Stomach smooth muscle (tissue), 2 donors: Measurements from ENCODE around the gene FBXL7.

Source experiments
- H3K27ac ChIP-seq: one replicate; pipeline ENCODE4 v1.7.0; 2013; ENCODE audit warnings: mild to moderate bottlenecking, low read length, inconsistent platforms
- H3K27me3 ChIP-seq, 2 donors: one replicate each; pipeline ENCODE4 v1.7.0; 2013; ENCODE audit warnings: low read length in 2 of 2; ENCODE audit not compliant: insufficient read depth in 2 of 2, control insufficient read depth in 1 of 2
- H3K36me3 ChIP-seq, 2 donors: one replicate each; pipeline ENCODE4 v1.7.0; 2013; ENCODE audit warnings: low read length in 2 of 2; ENCODE audit not compliant: control insufficient read depth in 2 of 2, insufficient read depth in 2 of 2
- H3K4me1 ChIP-seq: one replicate; pipeline ENCODE4 v1.7.0; 2013; ENCODE audit warnings: low read length; ENCODE audit not compliant: control insufficient read depth, insufficient read depth
- H3K4me3 ChIP-seq, 2 donors: one replicate each; pipeline ENCODE4 v1.7.0; 2013; ENCODE audit warnings: low read length in 2 of 2
- H3K9ac ChIP-seq, 2 donors: one replicate each; pipeline ENCODE4 v1.7.0; 2013; ENCODE audit warnings: low read length in 2 of 2, mild to moderate bottlenecking in 1 of 2
- H3K9me3 ChIP-seq, 2 donors: one replicate each; pipeline ENCODE4 v1.7.0; 2013; ENCODE audit warnings: low read length in 2 of 2; ENCODE audit not compliant: control insufficient read depth in 2 of 2
- donor health status: healthy.
- donor health status: Pancreatic carcinoma.

The FBXL7 gene

GRCh38 chr5:15687401-15687800 lies 187.4 kb downstream of the FBXL7 start:
- Histone ChIP-seq H3K4me1 (no peaks in the 10 kb centered on the region), H3K9ac (no peak overlapping the region), H3K9me3 (no peaks in the 10 kb centered on the region), H3K4me3 (no peak overlapping the region), H3K27me3 (no peaks in the 10 kb centered on the region), H3K27ac (no peak overlapping the region), H3K36me3 (no peaks in the 10 kb centered on the region)

DNA sequence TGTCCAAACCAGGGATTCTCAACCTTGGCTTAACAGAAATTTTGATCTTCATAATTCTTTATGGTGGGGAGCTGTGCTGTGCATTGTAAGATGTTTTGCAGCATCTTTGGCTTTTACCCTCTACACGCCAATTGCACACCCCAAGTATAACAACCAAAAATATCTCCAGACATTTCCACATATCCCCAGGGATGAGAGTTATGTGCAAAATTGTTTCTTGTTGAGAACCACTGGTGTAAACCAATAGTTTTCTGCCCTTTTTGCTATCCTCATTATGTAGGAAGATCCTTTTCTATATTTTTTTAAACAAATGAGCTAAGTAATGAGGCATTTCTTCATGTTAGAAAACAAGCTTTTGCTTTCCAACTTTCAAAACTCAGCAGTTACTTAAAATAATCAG lies 189.9 kb downstream of the FBXL7 start:
- Histone ChIP-seq H3K27me3 (no peaks in the 10 kb centered on the region), H3K9me3 (no peaks in the 10 kb centered on the region), H3K36me3 (no peaks in the 10 kb centered on the region), H3K9ac (no peak overlapping the region), H3K4me3 (no peak overlapping the region), H3K4me1 (peaks cover 4% of the 10 kb centered on the region), H3K27ac (no peak overlapping the region)

GRCh38 chr5:15690611-15691010 lies 190.6 kb downstream of the FBXL7 start:
- Histone ChIP-seq H3K36me3 (no peaks in the 10 kb centered on the region), H3K9me3 (no peaks in the 10 kb centered on the region), H3K4me3 (no peak overlapping the region), H3K27me3 (no peaks in the 10 kb centered on the region), H3K27ac (no peak overlapping the region), H3K4me1 (peaks cover 8% of the 10 kb centered on the region), H3K9ac (no peak overlapping the region)

DNA sequence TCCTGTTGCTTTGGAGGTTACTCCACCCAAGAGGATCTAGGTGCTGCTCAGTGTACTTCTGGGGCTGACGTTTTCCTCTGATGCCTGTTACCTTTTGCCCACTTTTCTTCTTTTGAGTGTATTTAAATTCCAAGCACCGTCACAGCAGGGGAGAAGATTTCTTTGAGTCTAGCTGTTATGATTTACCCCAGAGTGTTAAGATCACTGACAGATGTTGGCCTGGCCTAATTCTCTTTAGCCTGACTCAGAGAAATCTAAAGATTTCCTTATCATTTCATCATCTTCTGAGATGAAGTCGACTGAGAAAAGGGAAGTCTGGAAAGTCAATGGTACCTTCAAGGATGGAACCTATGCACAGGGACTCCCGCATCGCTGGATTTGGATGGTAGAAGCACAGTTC lies 191.5 kb downstream of the FBXL7 start:
- H3K9me3 ChIP-seq: no peaks in the 10 kb centered on the region
- no peak overlapping the region for H3K27ac ChIP-seq
- no peak overlapping the region for H3K4me3 ChIP-seq
- H3K36me3 ChIP-seq: no peaks in the 10 kb centered on the region
- H3K27me3 ChIP-seq: no peaks in the 10 kb centered on the region
- H3K9ac ChIP-seq: no peak overlapping the region
- peaks cover 8% of the 10 kb centered on the region for H3K4me1 ChIP-seq

DNA sequence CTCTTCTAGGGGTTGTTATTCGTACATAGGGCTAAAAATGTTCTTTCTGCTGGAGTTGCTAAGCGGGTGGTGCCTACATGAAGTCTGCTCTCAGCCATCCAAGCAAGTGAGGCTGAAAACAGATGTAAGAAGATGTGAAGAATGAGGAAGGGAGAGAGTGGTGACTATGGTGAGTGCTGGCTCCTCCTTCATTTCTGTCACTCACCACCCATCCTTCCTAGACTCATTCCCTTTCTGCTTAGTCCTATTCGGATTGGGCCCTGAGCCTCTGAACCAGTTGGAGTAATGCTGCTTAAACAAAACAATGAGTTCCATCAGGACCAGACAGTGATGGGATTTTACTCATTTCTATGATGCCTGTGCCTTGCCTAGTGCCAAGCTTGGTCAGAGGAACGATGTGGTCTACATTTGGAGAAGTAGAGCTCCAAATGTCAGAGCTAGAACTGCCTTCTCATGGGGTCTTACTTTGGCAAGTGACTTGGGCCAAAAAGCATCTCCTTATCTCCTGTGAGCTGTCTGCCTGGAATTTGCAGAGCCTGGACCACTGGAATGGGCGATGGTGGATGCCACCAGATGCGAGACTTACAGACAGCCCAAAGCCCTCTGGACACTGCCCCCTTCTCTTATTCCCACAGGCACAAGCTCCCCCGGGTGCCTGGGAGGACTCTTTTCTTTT lies 192.9 kb downstream of the FBXL7 start:
- Histone ChIP-seq H3K9ac (no peak overlapping the region), H3K27me3 (no peaks in the 10 kb centered on the region)

DNA sequence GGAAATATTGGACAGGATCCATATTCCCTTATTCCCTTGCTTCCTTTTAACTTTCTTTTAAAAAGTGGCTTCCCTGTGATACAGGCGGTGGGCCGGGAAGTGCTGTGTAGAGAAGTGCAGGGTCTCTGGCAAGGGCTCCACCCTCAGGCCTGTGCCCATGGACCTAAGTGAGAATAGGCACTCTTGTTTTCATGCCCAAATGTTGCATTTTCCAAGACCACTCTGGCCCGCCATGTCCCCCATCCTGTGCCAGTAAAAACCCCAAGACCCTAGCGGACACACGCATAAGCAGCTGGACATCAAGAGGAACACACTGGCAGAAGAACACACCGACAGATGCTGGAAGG lies 193.4 kb downstream of the FBXL7 start:
- no peaks in the 10 kb centered on the region for H3K27me3 ChIP-seq
- H3K4me1 ChIP-seq: peaks cover 8% of the 10 kb centered on the region
- no peaks in the 10 kb centered on the region for H3K9me3 ChIP-seq
- H3K4me3 ChIP-seq: no peak overlapping the region
- no peak overlapping the region for H3K27ac ChIP-seq
- no peak overlapping the region for H3K9ac ChIP-seq
- H3K36me3 ChIP-seq: no peaks in the 10 kb centered on the region

More for the DNA sequence above, 192.9 kb downstream of the FBXL7 start:
- Histone ChIP-seq H3K36me3 (no peaks in the 10 kb centered on the region), H3K9me3 (no peaks in the 10 kb centered on the region), H3K4me3 (no peak overlapping the region), H3K27ac (no peak overlapping the region), H3K4me1 (peaks cover 8% of the 10 kb centered on the region)

DNA sequence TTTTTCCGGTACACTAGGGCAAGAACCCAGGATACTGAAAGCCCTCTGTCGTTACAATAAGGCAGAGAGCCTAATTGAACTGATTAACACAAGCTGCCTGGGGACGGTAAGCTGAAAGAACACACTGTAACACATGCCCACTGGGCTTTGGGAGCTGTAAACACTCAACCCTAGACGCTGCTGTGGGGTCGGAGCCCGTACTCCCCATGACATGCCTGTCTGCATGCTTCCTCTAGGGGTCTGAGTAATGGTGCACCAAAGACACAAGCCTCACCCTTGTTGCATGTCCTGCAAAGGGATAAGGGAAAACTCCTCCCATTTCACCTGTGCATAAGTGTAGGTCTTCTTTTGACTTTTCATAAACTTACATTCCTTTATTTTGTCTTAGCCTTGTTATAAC lies 194.0 kb downstream of the FBXL7 start:
- H3K36me3 ChIP-seq: no peaks in the 10 kb centered on the region
- no peak overlapping the region for H3K27ac ChIP-seq
- H3K27me3 ChIP-seq: no peaks in the 10 kb centered on the region
- H3K4me3 ChIP-seq: no peak overlapping the region
- H3K9ac ChIP-seq: no peak overlapping the region
- peaks cover 8% of the 10 kb centered on the region for H3K4me1 ChIP-seq
- no peaks in the 10 kb centered on the region for H3K9me3 ChIP-seq

- Histone ChIP-seq H3K4me3 (no peak overlapping the region), H3K9me3 (no peaks in the 10 kb centered on the region), H3K4me1 (peaks cover 8% of the 10 kb centered on the region), H3K36me3 (no peaks in the 10 kb centered on the region), H3K9ac (no peak overlapping the region), H3K27ac (no peak overlapping the region), H3K27me3 (no peaks in the 10 kb centered on the region)
Observed at GRCh38 chr5:15694696-15695214, 194.8 kb downstream of the FBXL7 start.

DNA sequence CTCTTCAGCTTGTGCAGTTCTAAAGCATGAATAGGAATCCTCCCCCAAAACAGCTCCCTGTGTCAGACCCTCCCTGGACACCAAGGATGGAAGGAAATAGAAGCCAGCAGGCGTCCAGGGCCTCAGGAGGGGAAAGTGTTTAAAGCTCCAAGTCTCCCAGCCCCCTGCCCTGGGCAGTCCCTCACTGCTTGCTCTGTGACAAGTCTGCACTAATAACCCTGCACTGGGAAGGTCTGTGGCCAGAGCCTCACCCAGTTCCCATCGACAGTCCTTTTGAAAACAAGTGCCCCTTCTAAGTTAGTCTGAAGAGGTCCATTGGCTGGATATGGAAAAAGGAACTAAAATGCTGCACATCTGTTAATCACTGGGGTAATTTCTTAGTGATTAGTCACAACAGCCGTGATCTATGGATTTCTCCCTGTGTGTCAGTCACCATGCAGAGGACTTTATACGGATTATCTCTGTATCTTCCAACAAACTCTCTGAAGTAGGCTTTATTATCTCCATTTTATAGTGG lies 195.3 kb downstream of the FBXL7 start:
- H3K4me3 ChIP-seq: no peak overlapping the region
- H3K9me3 ChIP-seq: no peaks in the 10 kb centered on the region
- peaks cover 8% of the 10 kb centered on the region for H3K4me1 ChIP-seq
- H3K27ac ChIP-seq: peak overlapping the region; percentile 8
- H3K9ac ChIP-seq: no peak overlapping the region
- H3K27me3 ChIP-seq: no peaks in the 10 kb centered on the region
- no peaks in the 10 kb centered on the region for H3K36me3 ChIP-seq

- Histone ChIP-seq H3K4me1 (peaks cover under 1% of the 10 kb centered on the region), H3K27me3 (no peaks in the 10 kb centered on the region), H3K4me3 (no peak overlapping the region), H3K9ac (no peak overlapping the region), H3K36me3 (no peaks in the 10 kb centered on the region), H3K27ac (no peak overlapping the region), H3K9me3 (no peaks in the 10 kb centered on the region)
Observed at GRCh38 chr5:15700373-15700772, 200.4 kb downstream of the FBXL7 start.

GRCh38 chr5:15702102-15702501 lies 202.1 kb downstream of the FBXL7 start:
- Histone ChIP-seq H3K9ac (no peak overlapping the region), H3K27me3 (no peaks in the 10 kb centered on the region), H3K4me3 (no peak overlapping the region), H3K27ac (no peak overlapping the region), H3K9me3 (no peaks in the 10 kb centered on the region), H3K36me3 (no peaks in the 10 kb centered on the region), H3K4me1 (no peaks in the 10 kb centered on the region)
